WERI-Rb-1 (cell line): Measurements from ENCODE around the gene CFB.
"Not testable (repeated sequence)": the region's sequence is repeated elsewhere in the genome, so short reads cannot be mapped to it uniquely, and the experiment has no call there.

Experiments used
- DNase-seq: peaks from one replicate; pipeline ENCODE4 v3.0.0-alpha.2; 2020
- H3K27ac ChIP-seq: fragments of 250-450 bp; sonication (Bioruptor Pico); 2 replicates; pipeline ENCODE4 v1.5.1; 2020; ENCODE audit warnings: mild to moderate bottlenecking, moderate library complexity
- H3K27me3 ChIP-seq: fragments of 250-450 bp; sonication (Bioruptor Pico); 2 replicates; pipeline ENCODE4 v1.5.1; 2021; ENCODE audit warnings: mild to moderate bottlenecking, low read depth, moderate library complexity; ENCODE audit not compliant: insufficient read depth, severe bottlenecking
- H3K36me3 ChIP-seq: fragments of 250-450 bp; sonication (Bioruptor Pico); 2 replicates; pipeline ENCODE4 v1.5.1; 2020; ENCODE audit warnings: mild to moderate bottlenecking, moderate library complexity
- H3K4me3 ChIP-seq: 2 replicates; pipeline ENCODE4 v1.5.1; 2011; ENCODE audit warnings: low read depth, mild to moderate bottlenecking, control low read depth, low read length
- H3K9me3 ChIP-seq: fragments of 250-450 bp; sonication (Bioruptor Pico); 2 replicates; pipeline ENCODE4 v1.5.1; 2021; ENCODE audit warnings: mild to moderate bottlenecking, moderate library complexity; ENCODE audit not compliant: severe bottlenecking
- CTCF ChIP-seq: IDR thresholded peaks from 2 replicates; pipeline ENCODE4 v1.5.1; 2011; ENCODE audit warnings: low read depth, mild to moderate bottlenecking, control low read depth, inconsistent platforms, low read length

The CFB gene

DNA sequence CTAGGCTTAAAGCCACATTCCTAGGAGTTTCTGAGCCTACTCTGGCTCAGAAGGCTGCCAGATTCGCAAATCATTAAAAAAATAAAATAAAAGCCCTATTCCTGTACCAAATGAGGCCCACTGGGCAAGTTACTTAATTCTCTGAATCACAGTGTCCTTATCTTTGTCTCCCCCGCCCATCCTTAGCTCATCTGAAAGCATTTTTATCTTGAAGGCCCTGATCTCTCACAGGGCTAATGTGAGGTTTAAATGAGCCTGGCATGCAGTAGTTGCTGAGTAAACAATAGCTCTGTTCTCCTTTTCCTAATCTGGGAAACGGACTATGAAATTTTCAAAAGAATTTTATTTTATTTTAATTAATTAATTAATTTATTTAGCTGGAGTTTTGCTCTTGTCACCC lies 41.9 kb upstream of the CFB start:
- TF ChIP-seq CTCF = no peak
- Histone ChIP-seq H3K27me3 (no peaks in the 10 kb centered on the region), H3K9me3 (no peaks in the 10 kb centered on the region), H3K36me3 (no peaks in the 10 kb centered on the region), H3K4me3 (no peak overlapping the region), H3K27ac (no peak overlapping the region)
- DNase-seq = no peak

DNA sequence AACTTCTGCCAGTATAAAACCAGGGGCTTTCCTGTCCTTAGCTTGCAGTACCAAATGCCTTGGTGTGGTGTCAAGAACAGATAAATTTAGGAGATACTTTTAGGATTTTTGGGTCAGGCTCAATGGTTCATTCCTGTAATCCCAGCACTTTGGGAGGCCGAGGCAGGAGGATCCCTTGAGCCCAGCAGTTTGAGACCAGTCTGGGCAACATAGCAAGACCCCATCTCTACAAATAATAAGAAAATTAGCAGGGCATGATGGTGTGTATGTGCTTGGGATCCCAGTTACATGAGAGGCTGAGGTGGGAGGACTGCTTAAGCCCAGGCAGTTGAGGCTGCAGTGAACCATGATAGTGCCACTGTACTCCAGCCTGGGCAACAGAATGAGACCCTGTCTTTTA lies 40.9 kb upstream of the CFB start:
- no peak overlapping the region for H3K27ac ChIP-seq
- no peaks in the 10 kb centered on the region for H3K36me3 ChIP-seq
- DNase-seq = no peak
- no peak for TF ChIP-seq CTCF
- H3K27me3 ChIP-seq = no peaks in the 10 kb centered on the region
- no peaks in the 10 kb centered on the region for H3K9me3 ChIP-seq
- H3K4me3 ChIP-seq = no peak overlapping the region

DNA sequence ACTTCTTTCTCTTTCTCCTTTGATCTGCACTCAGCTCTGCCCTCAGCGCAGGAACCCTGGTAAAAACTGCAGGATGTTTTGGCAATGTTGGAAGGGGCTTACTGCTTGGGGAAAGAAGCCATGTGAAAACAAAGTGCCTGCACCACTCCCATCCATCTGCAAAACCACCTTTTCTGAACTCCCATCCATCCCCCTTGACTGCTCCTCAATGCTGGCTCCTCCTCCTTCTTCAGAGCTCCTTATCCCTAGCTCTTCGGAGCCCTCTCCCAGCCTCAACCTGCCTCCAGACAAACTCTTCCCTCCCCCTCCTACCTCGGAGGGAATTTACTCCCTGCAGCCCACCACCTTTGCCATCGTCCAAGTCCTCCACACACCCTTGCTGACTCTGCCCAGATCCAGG lies 39.8 kb upstream of the CFB start:
- no peaks in the 10 kb centered on the region for H3K36me3 ChIP-seq
- no peaks in the 10 kb centered on the region for H3K27me3 ChIP-seq
- no peaks in the 10 kb centered on the region for H3K9me3 ChIP-seq
- no peak for DNase-seq
- H3K4me3 ChIP-seq = no peak overlapping the region
- H3K27ac ChIP-seq = no peak overlapping the region
- no peak for TF ChIP-seq CTCF

GRCh38 chr6:31906727-31907126 lies 39.2 kb upstream of the CFB start:
- H3K9me3 ChIP-seq = not testable (repeated sequence)

DNA sequence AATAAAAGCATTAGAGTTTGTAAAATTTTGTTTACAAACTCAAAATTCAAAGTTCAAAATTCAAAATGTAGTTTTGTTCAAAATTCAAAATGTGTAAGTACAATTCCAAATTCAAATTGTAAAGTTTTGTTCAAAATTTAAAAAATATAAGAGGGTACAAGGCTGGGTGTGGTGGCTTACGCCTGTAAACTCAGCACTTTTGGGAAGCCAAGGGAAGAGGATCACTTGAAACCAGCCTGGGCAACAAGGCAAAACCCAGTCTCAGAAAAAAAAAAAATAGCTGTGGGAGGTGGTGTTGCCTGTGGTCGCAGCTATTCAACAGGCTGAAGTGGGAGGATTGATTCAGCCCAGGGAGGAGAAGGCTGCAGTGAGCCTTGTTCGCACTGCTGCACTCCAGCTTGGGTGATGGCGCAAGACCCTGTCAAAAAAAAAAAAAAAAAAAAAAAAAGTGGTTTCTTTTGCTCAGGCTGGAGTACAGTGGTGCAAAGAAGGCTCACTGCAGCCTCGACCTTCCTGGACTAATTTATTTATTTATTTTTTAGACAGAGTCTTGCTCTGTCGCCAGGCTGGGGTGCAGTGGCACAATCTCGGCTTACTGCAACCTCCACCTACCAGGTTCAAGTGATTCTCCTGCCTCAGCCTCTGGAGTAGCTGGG lies 38.6 kb upstream of the CFB start:
- Histone ChIP-seq H3K36me3 (no peaks in the 10 kb centered on the region), H3K27ac (no peak overlapping the region), H3K27me3 (no peaks in the 10 kb centered on the region), H3K4me3 (no peak overlapping the region), H3K9me3 (no peaks in the 10 kb centered on the region)
- DNase-seq = no peak
- no peak for TF ChIP-seq CTCF

More at GRCh38 chr6:31906727-31907126, 39.2 kb upstream of the CFB start:
- not testable (repeated sequence) for H3K4me3 ChIP-seq, H3K36me3 ChIP-seq, DNase-seq, H3K27ac ChIP-seq, H3K27me3 ChIP-seq

DNA sequence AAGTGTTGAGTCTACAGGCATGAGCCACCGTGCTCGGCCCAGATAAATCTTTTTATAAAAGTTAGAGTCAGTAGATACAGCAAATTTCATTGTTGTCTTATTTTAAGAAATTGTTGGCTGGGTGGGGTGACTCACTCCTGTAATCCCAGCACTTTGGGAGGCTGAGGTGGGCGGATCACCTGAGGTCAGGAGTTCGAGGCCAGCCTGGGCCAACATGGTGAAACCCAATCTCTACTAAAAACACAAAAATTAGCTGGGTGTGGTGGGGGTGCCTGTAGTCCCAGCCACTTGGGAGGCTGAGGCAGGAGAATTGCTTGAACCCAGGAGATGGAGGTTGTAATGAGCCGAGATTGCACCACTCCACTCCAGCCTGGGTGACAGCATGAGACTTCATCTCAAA lies 37.6 kb upstream of the CFB start:
- not testable (repeated sequence) for H3K9me3 ChIP-seq, DNase-seq, H3K4me3 ChIP-seq, H3K27me3 ChIP-seq, H3K27ac ChIP-seq, H3K36me3 ChIP-seq

- Histone ChIP-seq H3K27ac (no peak overlapping the region), H3K9me3 (no peaks in the 10 kb centered on the region), H3K4me3 (no peak overlapping the region), H3K36me3 (no peaks in the 10 kb centered on the region), H3K27me3 (no peaks in the 10 kb centered on the region)
- no peak for TF ChIP-seq CTCF
- DNase-seq = no peak
These were observed 37.1 kb upstream of the CFB start for GRCh38 chr6:31908791-31909190.

- H3K27ac ChIP-seq, H3K27me3 ChIP-seq, H3K9me3 ChIP-seq, H3K36me3 ChIP-seq, DNase-seq, H3K4me3 ChIP-seq: not testable (repeated sequence)
These were observed 36.6 kb upstream of the CFB start for GRCh38 chr6:31909298-31909697.
